Measurements from ENCODE around the gene MTA3. TPM values are rescaled to one million over a fixed set of nuclear protein-coding genes. Genes with fewer than 3 reads are reported as not detected.
A peak's percentile ranks its signal among the peaks of the same experiment; 100 is the strongest.

The MTA3 gene
- polyA plus RNA-seq, 1 experiment, result 51.0 TPM

GRCh38 chr2:42569883-42570282, 1.5 kb downstream of the MTA3 start:
- H3K27ac ChIP-seq (ENCODE audit: low read depth, low read length), result no peak overlapping the region
- DNase-seq (ENCODE audit: low read depth, low spot score), result no peak
- H3K4me3 ChIP-seq (ENCODE audit: low read depth, low read length), result peak overlapping the region; percentile 85
- no peaks in the 10 kb centered on the region for H3K9me3 ChIP-seq (ENCODE audit: control insufficient read depth, insufficient read depth, low read length)
- ChIA-PET CTCF (interaction anchor here (0.7 to 1.4 kb wide), 4 partner anchors 15 to 77 kb away, joined by 3 read pairs; no protein-coding TSS in a partner anchor), POLR2A (no interaction called here)
- no peaks in the 10 kb centered on the region for H3K27me3 ChIP-seq (ENCODE audit: control insufficient read depth, insufficient read depth, low read length)
- TF ChIP-seq CTCF (IDR thresholded peaks at IDR 0.05; ENCODE audit: low read depth, low read length), result no peak

- Histone ChIP-seq H3K27ac (ENCODE audit: low read depth, low read length) (no peak overlapping the region), H3K4me3 (ENCODE audit: low read depth, low read length) (no peak overlapping the region), H3K9me3 (ENCODE audit: control insufficient read depth, insufficient read depth, low read length) (no peaks in the 10 kb centered on the region), H3K27me3 (ENCODE audit: control insufficient read depth, insufficient read depth, low read length) (no peaks in the 10 kb centered on the region)
- ChIA-PET CTCF (interaction anchor here (0.9 kb wide), 1 partner anchor 91 kb away, joined by 3 read pairs; no protein-coding TSS in a partner anchor), POLR2A (no interaction called here)
- DNase-seq (ENCODE audit: low read depth, low spot score), result no peak
- TF ChIP-seq CTCF (IDR thresholded peaks at IDR 0.05; ENCODE audit: low read depth, low read length), result no peak
Observed at GRCh38 chr2:42572297-42573081, 4.1 kb downstream of the MTA3 start.

- Histone ChIP-seq H3K27ac (ENCODE audit: low read depth, low read length) (no peak overlapping the region), H3K27me3 (ENCODE audit: control insufficient read depth, insufficient read depth, low read length) (no peaks in the 10 kb centered on the region), H3K4me3 (ENCODE audit: low read depth, low read length) (no peak overlapping the region), H3K9me3 (ENCODE audit: control insufficient read depth, insufficient read depth, low read length) (no peaks in the 10 kb centered on the region)
- no peak for TF ChIP-seq CTCF (IDR thresholded peaks at IDR 0.05; ENCODE audit: low read depth, low read length)
- DNase-seq (ENCODE audit: low read depth, low spot score), result no peak
- ChIA-PET POLR2A (no interaction called here), CTCF (no interaction called here)
Observed at GRCh38 chr2:42573256-42573655, 4.8 kb downstream of the MTA3 start.

GRCh38 chr2:42575458-42576064, 7.1 kb downstream of the MTA3 start:
- Histone ChIP-seq H3K9me3 (ENCODE audit: control insufficient read depth, insufficient read depth, low read length) (no peaks in the 10 kb centered on the region), H3K27ac (ENCODE audit: low read depth, low read length) (no peak overlapping the region), H3K4me3 (ENCODE audit: low read depth, low read length) (no peak overlapping the region), H3K27me3 (ENCODE audit: control insufficient read depth, insufficient read depth, low read length) (no peaks in the 10 kb centered on the region)
- CTCF ChIA-PET, result no interaction called here
- no peak for DNase-seq (ENCODE audit: low read depth, low spot score)
- POLR2A ChIA-PET, result interaction anchor here (0.5 kb wide), 1 partner anchor 76 kb away, joined by 3 read pairs; no protein-coding TSS in a partner anchor
- no peak for TF ChIP-seq CTCF (IDR thresholded peaks at IDR 0.05; ENCODE audit: low read depth, low read length)

- TF ChIP-seq CTCF (IDR thresholded peaks at IDR 0.05; ENCODE audit: low read depth, low read length), result no peak
- no peaks in the 10 kb centered on the region for H3K9me3 ChIP-seq (ENCODE audit: control insufficient read depth, insufficient read depth, low read length)
- ChIA-PET CTCF (no interaction called here), POLR2A (no interaction called here)
- H3K27me3 ChIP-seq (ENCODE audit: control insufficient read depth, insufficient read depth, low read length), result no peaks in the 10 kb centered on the region
- no peak overlapping the region for H3K27ac ChIP-seq (ENCODE audit: low read depth, low read length)
- no peak overlapping the region for H3K4me3 ChIP-seq (ENCODE audit: low read depth, low read length)
- no peak for DNase-seq (ENCODE audit: low read depth, low spot score)
Observed at GRCh38 chr2:42578621-42579020, 10.2 kb downstream of the MTA3 start.
